Activated CD4-positive, alpha-beta T cell treated with anti-CD3 and anti-CD28 coated beads, Interleukin-2, Interleukin-6, amounts not matched to agents 100 ng/mL and 50 ng/mL, durations not matched to agents 16 hours and 8 hours (primary cell): ENCODE results near the gene DGCR6.
A peak's percentile ranks its signal among the peaks of the same experiment; 100 is the strongest.
"Not testable (repeated sequence)": the region's sequence is repeated elsewhere in the genome, so short reads cannot be mapped to it uniquely, and the experiment has no call there.

Source experiments
- DNase-seq: peaks from one replicate; pipeline ENCODE4 v3.0.0-alpha.2; 2020

DGCR6 gene

DNA sequence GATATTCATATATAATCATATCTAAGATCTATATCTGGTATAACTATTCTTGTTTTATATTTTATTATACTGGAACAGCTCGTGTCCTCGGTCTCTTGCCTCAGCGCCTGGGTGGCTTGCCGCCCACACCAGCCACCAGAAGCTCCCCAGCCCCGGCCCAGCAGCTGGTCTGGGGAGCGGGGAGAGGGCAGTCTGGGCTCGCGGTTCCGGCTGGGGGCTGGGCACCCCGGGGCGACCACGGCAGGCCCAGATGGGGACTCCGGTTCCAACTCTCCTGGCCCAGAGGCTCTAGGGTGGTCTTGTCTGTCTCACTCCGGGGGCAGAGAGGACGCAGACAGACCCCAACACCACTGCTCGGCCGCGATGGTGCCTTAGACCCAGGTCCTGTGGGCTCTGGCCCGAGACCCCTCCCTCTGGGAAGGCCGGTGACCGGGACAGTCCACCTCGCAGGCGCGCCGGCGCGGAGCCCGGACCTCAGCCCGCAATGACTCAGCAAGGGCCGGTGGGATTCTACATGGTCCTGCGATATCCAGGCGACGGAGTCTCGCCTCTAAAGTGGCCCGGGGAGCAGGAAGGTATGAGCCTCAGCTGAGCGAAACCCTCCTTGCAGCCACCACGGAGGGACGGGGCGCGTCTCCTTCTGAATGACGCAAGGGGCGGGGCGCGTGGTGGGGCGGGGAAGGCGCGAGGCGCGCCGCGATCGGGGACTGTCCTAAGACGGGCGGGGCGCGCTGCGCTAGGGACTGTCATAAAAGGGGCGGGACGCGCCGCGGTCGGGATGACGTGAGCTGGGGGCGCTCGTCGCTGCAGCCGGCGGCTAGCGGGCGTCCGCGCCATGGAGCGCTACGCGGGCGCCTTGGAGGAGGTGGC lies at the start of gene DGCR6:
Gene DGCR6, plus strand, starts transcription at position 781 of the 870 bp plus-strand sequence. Its CDS starts 55 bp downstream, at position 836.
- DNase-seq = no peak

- DNase-seq = not testable (repeated sequence)
These were observed 46.8 kb upstream of the DGCR6 start for GRCh38 chr22:18859314-18859713.

- DNase-seq = peak; percentile 2
These were observed 24.9 kb upstream of the DGCR6 start for GRCh38 chr22:18881260-18881659.

DNA sequence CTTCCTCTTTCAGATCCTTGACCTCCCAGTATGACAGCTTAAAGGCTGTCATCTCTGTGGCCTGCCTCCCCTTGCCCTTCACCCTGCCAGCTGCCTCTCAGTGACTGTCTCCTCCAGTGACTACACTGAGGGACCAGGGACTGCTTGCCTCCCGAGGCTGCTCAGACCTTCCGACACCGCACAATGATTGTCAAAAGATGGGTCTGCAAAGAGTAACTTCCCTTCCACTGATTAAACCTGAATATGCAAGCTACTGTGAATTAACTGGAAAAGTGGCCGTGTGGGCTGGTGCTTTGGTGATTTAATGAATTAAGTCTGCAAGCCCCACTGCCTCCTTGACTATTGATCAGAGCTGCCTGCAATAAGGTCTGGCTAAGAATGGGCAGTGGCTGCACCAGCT lies 21.7 kb upstream of the DGCR6 start:
- not testable (repeated sequence) for DNase-seq

- no peak for DNase-seq
These were observed 18.0 kb upstream of the DGCR6 start for GRCh38 chr22:18888115-18888514.

GRCh38 chr22:18890510-18891192 lies 15.5 kb upstream of the DGCR6 start:
- DNase-seq = not testable (repeated sequence)

DNA sequence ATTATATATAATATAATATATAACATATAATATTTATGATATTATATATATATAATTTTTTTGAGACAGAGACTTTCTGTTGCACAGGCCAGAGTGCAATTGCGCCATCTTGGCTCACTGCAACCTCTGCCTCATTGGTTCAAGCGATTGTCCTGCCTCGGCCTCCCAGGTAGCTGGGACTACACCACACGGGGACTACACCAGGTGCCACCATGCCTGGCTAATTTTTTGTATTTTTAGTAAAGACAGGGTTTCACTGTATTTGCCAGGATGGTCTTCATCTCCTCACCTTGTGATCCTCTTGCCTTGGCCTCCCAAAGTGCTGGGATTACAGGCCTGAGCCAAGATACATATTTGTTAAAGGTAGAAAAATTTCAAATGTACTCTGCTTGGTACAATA lies 12.3 kb upstream of the DGCR6 start:
- DNase-seq = not testable (repeated sequence)

DNA sequence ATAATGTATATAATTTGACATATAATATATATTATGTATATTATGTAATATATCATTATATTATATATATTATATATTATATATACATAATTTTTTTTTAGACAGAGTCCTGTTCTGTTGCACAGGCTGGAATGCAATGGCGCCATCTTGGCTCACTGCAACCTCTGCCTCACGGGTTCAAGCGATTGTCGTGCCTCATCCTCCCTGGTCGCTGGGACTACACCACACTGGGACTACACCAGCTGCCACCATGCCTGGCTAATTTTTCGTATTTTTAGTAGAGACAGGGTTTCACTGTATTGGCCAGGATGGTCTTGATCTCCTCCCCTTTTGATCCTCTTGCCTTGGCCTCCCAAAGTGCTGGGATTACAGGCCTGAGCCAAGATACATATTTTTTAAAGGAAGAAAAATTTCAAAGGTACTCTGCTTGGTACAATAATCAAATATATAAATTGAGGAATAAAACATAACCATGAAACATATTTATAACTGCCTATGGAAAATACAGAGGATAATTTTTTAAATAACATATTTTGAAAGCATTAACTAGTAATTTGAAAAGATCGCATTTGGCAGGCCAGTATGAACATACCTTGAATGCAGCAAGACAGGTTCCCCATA lies 10.0 kb upstream of the DGCR6 start:
- not testable (repeated sequence) for DNase-seq

- DNase-seq = not testable (repeated sequence)
These were observed 258 bp downstream of the DGCR6 start for GRCh38 chr22:18906410-18906745.

- DNase-seq = no peak
These were observed 776 bp downstream of the DGCR6 start for GRCh38 chr22:18906896-18907295.

GRCh38 chr22:18909556-18909955 lies 3.4 kb downstream of the DGCR6 start:
- no peak for DNase-seq

DNA sequence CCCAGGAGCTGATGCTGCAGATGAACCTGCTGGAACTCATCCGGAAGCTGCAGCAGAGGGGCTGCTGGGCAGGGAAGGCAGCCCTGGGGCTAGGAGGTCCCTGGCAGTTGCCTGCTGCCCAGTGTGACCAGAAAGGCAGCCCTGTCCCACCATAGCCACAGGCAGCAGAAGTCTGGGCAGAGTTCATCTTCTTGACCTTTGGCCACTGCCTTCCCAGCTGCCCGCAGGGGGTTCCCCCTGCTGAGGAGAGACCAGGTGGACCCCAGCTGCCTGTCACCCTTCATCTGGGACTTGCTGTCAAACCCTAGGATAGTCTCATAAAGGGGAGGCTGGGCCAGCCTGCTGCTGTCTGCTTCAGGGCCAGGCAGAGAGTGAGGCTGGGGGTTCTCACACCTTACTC lies 5.4 kb downstream of the DGCR6 start:
- DNase-seq = not testable (repeated sequence)

GRCh38 chr22:18912264-18912946 lies 6.3 kb downstream of the DGCR6 start:
- DNase-seq = not testable (repeated sequence)

DNA sequence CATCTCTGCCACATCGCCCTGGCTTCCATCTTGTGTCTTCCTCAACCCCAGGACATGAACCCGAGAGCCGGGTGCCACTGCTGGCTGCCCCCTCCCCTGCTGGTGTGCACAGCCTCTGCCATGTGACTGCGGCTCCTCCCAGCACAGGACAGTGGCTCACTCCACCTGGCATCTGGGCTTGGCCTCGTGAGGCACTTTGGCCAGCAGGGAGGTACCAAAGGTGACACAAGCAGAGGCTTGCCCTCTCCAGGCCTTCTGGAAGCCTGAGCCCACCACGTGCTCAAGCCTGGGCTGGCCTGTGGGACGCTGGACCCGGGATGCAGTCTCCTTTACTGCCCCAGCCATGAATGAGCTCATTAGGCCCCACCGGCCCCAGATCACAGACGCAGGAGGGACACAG lies 8.4 kb downstream of the DGCR6 start:
- DNase-seq = not testable (repeated sequence)

- not testable (repeated sequence) for DNase-seq
These were observed 9.4 kb downstream of the DGCR6 start for GRCh38 chr22:18915550-18915949.

GRCh38 chr22:18917818-18918217 lies 11.7 kb downstream of the DGCR6 start:
- DNase-seq = not testable (repeated sequence)

DNA sequence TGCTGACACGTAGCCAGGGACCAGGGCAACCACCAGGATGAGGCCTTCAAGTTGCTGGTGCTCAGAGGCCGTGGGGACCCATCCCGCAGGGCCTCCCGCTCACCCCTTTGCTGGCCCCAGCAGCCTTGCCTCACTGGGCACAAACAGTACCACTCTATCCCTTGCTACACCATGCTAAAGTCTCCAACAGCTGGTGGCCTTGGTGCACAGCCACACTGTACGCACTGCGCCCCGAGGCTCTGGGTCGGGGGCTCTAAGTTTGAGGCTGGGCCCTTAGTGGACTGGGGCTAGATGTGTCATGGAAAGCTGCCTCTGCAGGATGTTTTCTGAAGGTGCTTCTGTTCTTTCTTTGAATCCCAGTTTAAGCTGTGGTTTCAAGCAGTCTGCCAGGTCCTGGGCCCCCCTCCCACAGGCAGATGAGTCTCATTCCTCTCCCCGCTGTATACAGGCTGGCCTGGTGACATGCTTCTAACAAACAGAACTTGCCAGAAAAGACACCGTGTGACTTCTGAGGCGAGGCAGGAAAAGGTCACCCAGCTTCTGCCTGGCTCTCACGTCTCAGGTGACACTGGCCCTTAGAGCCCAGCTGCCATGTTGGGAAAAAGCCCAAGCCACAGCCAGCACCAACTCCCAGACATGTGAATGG lies 14.3 kb downstream of the DGCR6 start:
- not testable (repeated sequence) for DNase-seq

GRCh38 chr22:18925368-18926064 lies 19.4 kb downstream of the DGCR6 start:
- DNase-seq = no peak

- DNase-seq = no peak
These were observed 20.9 kb downstream of the DGCR6 start for GRCh38 chr22:18927020-18927419.

- DNase-seq = no peak
These were observed 21.5 kb downstream of the DGCR6 start for GRCh38 chr22:18927573-18927972.

- no peak for DNase-seq
These were observed 23.3 kb downstream of the DGCR6 start for GRCh38 chr22:18929459-18929858.
